Dedifferentiated amniotic fluid mesenchymal stem cell (primary cell): ENCODE measurements around the gene NTRK2.

ENCODE experiments used
- DNase-seq: peaks from one replicate; pipeline ENCODE4 v3.0.0-alpha.2; 2016; ENCODE audit errors: extremely low spot score

Gene NTRK2

DNA sequence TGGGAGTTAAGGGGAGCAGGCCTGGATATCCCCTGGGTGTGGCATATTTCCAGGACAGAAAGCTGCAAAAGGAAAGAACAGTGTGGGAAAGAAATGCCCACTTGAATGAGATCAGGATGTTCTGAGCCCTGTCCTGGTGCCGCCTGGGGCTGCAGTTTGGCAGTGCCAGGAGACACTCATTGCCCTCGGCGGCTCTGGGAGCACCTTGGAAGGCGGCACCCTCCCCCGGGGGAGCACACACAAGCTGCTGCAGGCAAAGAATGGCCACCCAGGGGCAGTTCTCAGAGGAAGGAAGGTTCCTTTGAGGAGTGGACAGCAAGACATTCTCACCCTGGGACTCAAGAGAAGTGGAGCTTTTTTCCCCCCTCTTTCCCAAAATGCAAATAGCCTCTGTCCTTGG, 305.3 kb downstream of the NTRK2 start:
- DNase-seq = no peak

DNA sequence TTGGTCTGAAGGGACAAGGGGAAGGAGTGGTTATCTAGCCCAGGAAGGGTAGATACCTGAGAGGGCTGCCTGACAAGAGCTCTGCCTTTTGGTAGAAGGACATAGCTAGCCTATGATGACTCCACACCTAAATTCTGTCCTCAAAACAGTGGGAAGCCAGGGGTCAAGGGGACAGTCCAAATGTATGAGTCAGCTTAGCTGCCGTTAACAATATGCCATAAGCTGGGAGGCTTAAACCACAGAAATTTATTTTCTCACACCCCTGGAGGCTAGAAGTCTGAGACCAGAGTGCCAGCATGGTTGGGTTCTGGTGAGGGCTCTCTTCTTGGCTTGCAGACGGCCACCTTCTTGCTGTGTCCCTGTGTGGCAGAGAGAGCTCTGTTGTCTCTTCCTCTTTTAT, 306.4 kb downstream of the NTRK2 start:
- no peak for DNase-seq

DNA sequence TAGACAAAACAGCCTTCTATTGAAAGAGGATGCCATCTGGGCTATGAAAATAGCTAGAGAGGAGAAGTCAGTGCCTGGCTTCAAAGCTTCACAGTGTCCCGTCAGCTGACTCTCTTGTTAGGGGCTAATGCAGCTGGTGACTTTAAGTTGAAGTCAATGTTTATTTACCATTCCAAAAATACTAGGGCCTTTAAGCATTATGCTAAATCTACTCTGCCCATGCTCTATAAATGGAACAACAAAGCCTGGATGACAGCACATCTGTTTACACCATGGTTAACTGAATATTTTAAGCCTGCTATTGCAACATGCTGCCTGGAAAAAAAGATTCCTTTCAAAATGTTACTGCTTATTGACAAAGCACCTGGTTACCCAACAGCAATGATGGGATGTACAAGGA, 309.1 kb downstream of the NTRK2 start:
- no peak for DNase-seq

DNA sequence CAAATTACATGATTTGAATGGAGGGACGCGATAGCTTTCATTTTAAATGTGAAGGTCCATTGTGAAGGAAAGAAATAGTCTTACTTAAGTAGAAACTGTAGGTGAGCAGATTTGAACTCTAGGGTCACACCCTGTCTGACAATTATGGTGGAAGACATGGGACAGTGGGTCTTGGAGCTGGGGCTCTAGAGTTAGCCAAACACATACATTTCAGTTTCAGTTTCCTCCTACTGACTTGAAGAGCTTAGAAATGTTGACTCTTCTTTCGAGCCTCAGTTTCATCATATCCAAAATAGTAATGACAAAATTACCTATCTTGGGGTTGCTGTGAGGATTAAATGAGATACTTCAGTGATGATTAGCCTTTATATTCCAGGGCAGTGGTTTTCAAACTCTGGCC, 314.2 kb downstream of the NTRK2 start:
- DNase-seq = no peak

- no peak for DNase-seq
Observed at GRCh38 chr9:84988621-84989020, 319.1 kb downstream of the NTRK2 start.

GRCh38 chr9:84990416-84990815, 320.9 kb downstream of the NTRK2 start:
- no peak for DNase-seq

- no peak for DNase-seq
Observed at GRCh38 chr9:84990850-84991513, 321.5 kb downstream of the NTRK2 start.

DNA sequence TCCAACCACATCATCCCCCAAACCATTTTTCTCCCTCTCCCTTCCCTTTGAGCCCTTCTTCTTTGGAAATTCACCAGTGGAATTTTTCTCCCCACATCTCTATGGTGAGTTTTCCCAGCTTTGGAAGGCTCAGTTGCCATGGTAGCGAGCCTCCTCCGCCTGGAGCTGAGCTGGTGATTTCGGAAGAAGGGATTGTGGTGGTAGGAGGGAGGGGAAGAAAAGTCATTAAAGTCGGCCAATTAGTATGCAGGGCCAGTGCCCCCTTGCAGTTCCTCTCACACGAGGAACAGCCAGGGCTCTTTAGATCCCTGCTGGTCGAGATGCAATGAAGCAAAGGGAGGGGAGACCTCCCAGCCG, 322.0 kb downstream of the NTRK2 start:
- no peak for DNase-seq

- no peak for DNase-seq
Observed at GRCh38 chr9:84992381-84992780, 322.9 kb downstream of the NTRK2 start.

GRCh38 chr9:84993105-84993504, 323.6 kb downstream of the NTRK2 start:
- no peak for DNase-seq

- no peak for DNase-seq
Observed at GRCh38 chr9:84996029-84996428, 326.5 kb downstream of the NTRK2 start.

GRCh38 chr9:84996716-84997115, 327.2 kb downstream of the NTRK2 start:
- DNase-seq = no peak

DNA sequence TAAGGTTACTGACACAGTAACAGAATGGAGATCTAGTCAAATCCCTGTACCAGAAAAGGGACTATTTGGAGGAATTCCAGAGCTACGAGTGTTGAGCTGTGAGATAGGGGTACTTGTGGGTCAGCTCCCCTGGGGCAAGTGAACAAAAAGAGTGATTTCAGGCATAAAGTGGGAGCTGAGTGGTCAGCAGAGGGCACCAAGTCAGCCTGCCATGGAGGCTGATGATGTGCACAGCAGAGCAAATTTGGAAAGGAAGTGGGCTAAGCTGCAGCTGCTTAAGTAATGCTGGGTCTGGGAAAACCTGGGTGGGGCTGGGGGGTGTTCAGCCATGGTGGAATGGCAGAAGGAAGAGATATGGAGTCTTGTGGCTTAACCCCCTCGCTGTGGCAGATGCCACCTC, 327.9 kb downstream of the NTRK2 start:
- DNase-seq = no peak

DNA sequence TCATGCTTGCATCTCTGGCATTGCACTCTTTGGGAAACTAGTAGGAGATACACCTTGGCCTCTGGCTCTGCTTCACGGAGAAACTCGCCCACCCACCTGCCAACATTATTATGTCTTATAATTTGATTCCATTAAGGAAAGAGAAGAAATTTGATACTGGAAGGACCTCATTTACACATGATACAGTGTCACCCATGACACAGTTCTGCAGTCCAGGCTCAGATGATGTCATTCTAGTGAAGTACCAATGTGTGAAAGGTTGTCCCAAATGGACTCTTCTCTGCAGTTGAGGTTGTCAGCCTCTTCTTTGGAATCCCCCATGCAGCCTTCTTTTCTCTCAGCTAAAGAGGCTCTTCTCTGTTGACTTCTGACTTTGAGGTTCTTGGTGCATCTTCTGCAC, 329.1 kb downstream of the NTRK2 start:
- DNase-seq = no peak

- DNase-seq = no peak
Observed at GRCh38 chr9:84999788-85000187, 330.3 kb downstream of the NTRK2 start.

DNA sequence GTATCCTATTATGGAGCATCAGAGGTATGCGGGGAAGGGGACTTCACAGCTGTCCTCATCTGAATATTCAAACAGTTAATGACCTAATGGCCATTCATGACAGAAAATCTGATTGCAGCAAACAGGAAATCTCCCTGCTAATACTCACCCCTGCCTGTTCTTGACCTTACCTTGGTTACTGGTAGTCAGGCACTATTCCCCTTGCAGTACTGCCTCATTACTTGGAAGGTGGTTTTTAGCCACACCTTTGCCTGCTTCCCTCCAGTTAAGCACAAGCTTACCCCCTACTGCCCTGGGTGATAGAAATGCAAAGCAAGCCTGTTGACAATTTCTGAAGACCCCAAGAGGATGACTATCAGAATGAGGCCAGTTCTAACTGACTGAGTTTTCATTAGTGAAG, 332.4 kb downstream of the NTRK2 start:
- DNase-seq = no peak

DNA sequence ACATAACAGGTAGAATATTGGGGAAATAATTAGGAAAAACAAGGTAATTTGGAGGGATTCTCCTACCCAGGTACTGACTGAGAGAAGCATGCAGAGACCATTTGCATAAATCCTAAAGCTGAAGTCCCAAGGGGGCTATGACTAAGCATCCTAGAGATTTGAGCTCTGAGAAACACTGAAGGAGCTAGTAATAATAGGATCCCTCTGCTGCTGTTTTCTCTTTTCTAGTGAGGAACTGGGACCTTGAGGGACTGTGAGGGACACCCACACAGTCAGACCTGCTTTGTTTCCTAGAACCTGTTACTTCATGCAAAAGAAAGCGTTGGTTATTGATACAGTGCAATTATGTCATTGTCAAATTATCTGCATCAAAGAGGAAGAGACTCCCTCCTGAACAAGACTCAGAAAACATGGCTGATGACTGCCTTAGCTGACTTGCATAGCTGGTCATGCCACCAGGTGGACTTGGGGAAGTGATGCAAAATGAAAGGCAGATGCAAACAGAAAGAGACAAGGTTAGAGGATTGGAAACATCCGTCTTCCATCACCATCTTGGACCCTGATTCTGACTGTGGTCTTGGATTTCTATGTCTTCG, 335.4 kb downstream of the NTRK2 start:
- no peak for DNase-seq

DNA sequence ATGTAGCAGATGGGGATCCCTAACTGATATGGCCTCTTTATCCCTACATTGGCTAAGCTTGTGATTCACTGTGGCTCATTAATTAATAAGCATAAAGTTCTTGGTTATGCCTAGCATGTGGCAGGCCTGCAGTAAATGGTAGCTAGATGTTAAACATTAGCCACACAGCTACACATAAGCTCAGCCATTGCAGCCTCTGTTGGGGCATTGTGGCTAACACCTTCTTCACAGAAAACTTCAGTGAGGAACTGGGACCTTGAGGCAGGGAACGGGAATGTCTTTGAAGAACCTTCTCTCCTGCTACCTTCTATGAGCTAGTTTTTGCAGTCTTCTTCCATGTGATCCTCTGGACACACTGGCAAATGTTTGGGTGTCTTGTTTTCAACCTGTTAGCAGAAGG, 338.2 kb downstream of the NTRK2 start:
- DNase-seq = no peak

GRCh38 chr9:85008215-85008614, 338.7 kb downstream of the NTRK2 start:
- DNase-seq = no peak

DNA sequence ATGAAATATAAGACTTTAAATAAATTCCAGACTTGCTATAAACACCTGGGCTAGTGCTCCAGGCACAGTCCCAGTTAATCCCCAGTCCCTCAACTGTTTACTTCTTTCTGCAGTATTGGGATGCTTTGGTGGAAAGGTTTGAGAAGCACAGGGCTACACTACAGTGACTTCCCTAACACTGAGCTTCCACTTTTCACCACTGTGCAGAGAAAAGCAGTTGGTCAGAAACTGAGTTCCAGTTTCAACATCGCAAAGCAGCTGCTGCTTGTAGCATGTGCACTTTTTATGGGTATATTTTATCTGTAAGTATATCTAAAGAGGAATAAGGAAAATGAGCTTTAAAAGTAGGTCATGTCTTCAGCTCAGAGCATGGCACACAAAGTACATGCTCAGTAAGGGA, 339.7 kb downstream of the NTRK2 start:
- no peak for DNase-seq

- no peak for DNase-seq
Observed at GRCh38 chr9:85013703-85014102, 344.2 kb downstream of the NTRK2 start.

DNA sequence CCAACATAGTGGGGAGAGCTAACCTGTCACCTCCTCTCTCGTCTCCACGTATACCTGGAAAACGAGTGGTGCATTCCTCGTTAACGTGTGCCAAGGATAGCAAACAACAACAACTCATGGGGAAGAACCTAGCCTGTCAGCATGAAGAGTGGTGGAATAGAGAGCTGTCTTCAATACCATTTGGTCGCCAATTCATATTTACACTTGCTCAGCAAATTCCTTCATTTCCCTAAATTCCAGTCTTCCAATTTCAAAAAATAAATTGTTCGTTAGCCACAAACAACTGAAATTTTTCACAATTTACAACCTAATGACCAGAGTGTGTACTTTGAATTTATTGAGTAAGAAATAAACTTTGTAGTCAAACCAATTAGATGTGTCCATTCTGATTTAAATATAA, 344.8 kb downstream of the NTRK2 start:
- DNase-seq = no peak

GRCh38 chr9:85016384-85017006, 347.0 kb downstream of the NTRK2 start:
- DNase-seq = no peak

DNA sequence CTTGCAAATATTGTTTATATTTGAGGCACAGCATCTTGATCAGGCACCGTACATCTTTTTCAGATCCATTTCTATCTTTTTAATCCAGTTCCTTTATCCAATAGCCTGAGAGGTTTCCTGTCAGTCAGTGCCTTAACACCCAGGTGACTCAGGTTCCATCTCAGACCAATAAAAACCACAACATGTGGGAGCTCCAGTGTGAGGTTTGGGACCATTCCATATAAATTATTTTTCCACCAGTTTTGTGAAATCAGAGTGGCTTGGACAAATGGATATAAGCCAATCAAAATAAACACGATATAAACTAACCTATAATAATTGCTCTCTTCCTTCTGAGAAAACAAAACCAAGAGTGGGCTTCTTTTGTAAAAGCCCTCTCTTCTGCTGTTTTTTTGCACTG, 351.3 kb downstream of the NTRK2 start:
- DNase-seq = no peak
